Measurements from ENCODE around the gene PCCA.

Gene PCCA

DNA sequence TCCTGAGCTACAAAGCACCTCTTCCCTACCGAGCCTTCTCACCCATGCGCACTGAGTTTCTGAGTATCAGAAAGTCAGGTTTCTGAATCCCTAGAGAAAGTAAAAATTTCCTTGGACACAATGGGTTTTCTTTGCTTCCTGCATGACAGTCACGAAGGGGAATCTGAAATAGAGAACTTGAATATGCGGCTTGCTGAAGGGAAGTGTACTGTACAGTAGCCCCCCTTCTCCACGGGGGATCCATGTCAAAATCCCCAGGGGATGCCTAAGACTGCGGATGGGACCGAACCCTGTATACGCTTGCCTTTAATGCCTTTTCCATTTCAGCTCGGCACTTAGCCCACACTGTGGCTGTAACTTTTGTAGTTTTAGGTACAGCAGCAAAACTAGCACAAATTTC is 391.8 kb downstream of the PCCA start:
- Histone ChIP-seq H3K4me3 (ENCODE audit: low read depth, low read length) (no peak overlapping the region), H3K27me3 (ENCODE audit: insufficient read depth, low read depth, severe bottlenecking) (no peaks in the 10 kb centered on the region), H3K27ac (no peak overlapping the region), H3K9me3 (ENCODE audit: severe bottlenecking) (no peaks in the 10 kb centered on the region), H3K36me3 (no peaks in the 10 kb centered on the region)
- TF ChIP-seq, protein P1, sequence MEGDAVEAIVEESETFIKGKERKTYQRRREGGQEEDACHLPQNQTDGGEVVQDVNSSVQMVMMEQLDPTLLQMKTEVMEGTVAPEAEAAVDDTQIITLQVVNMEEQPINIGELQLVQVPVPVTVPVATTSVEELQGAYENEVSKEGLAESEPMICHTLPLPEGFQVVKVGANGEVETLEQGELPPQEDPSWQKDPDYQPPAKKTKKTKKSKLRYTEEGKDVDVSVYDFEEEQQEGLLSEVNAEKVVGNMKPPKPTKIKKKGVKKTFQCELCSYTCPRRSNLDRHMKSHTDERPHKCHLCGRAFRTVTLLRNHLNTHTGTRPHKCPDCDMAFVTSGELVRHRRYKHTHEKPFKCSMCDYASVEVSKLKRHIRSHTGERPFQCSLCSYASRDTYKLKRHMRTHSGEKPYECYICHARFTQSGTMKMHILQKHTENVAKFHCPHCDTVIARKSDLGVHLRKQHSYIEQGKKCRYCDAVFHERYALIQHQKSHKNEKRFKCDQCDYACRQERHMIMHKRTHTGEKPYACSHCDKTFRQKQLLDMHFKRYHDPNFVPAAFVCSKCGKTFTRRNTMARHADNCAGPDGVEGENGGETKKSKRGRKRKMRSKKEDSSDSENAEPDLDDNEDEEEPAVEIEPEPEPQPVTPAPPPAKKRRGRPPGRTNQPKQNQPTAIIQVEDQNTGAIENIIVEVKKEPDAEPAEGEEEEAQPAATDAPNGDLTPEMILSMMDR (IDR thresholded peaks at IDR 0.05; ENCODE audit: low read depth, low read length) = no peak
- no peak for DNase-seq

- no peak overlapping the region for H3K27ac ChIP-seq
- no peak for DNase-seq
- H3K27me3 ChIP-seq (ENCODE audit: insufficient read depth, low read depth, severe bottlenecking) = no peaks in the 10 kb centered on the region
- H3K9me3 ChIP-seq (ENCODE audit: severe bottlenecking) = no peaks in the 10 kb centered on the region
- TF ChIP-seq, protein P1 (IDR thresholded peaks at IDR 0.05; ENCODE audit: low read depth, low read length) = no peak
- no peak overlapping the region for H3K4me3 ChIP-seq (ENCODE audit: low read depth, low read length)
- H3K36me3 ChIP-seq = no peaks in the 10 kb centered on the region
These were observed 394.2 kb downstream of the PCCA start for GRCh38 chr13:100483139-100483538.

- TF ChIP-seq, protein P1 (IDR thresholded peaks at IDR 0.05; ENCODE audit: low read depth, low read length) = no peak
- no peak for DNase-seq
- Histone ChIP-seq H3K36me3 (no peaks in the 10 kb centered on the region), H3K4me3 (ENCODE audit: low read depth, low read length) (no peak overlapping the region), H3K27me3 (ENCODE audit: insufficient read depth, low read depth, severe bottlenecking) (no peaks in the 10 kb centered on the region), H3K27ac (no peak overlapping the region), H3K9me3 (ENCODE audit: severe bottlenecking) (no peaks in the 10 kb centered on the region)
These were observed 395.0 kb downstream of the PCCA start for GRCh38 chr13:100483841-100484381.

DNA sequence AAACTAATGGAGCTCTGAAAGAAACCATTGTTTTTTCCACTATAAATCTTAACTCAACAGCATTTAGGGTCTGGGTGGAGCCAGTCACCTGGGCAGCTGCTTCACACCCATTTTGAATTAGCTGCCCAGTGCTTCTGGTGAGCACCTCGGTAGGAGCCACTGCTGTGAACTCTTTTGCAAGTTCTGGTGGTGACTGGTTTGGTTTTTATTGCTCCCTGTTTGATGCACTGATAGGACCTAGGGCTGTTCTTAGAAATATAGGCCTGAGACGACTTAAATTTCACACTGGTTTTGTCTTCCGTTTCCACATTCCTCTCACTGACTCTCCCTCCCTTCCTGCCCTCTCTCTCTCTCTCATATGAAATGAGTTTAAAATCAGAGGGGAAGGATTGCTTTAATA is 395.8 kb downstream of the PCCA start:
- Histone ChIP-seq H3K36me3 (no peaks in the 10 kb centered on the region), H3K27ac (no peak overlapping the region), H3K9me3 (ENCODE audit: severe bottlenecking) (no peaks in the 10 kb centered on the region), H3K4me3 (ENCODE audit: low read depth, low read length) (no peak overlapping the region), H3K27me3 (ENCODE audit: insufficient read depth, low read depth, severe bottlenecking) (no peaks in the 10 kb centered on the region)
- TF ChIP-seq, protein P1 (IDR thresholded peaks at IDR 0.05; ENCODE audit: low read depth, low read length) = no peak
- no peak for DNase-seq

- Histone ChIP-seq H3K36me3 (no peaks in the 10 kb centered on the region), H3K4me3 (ENCODE audit: low read depth, low read length) (no peak overlapping the region), H3K27ac (no peak overlapping the region), H3K27me3 (ENCODE audit: insufficient read depth, low read depth, severe bottlenecking) (no peaks in the 10 kb centered on the region), H3K9me3 (ENCODE audit: severe bottlenecking) (no peaks in the 10 kb centered on the region)
- TF ChIP-seq, protein P1 (IDR thresholded peaks at IDR 0.05; ENCODE audit: low read depth, low read length) = no peak
- no peak for DNase-seq
These were observed 396.4 kb downstream of the PCCA start for GRCh38 chr13:100485265-100485664.

DNA sequence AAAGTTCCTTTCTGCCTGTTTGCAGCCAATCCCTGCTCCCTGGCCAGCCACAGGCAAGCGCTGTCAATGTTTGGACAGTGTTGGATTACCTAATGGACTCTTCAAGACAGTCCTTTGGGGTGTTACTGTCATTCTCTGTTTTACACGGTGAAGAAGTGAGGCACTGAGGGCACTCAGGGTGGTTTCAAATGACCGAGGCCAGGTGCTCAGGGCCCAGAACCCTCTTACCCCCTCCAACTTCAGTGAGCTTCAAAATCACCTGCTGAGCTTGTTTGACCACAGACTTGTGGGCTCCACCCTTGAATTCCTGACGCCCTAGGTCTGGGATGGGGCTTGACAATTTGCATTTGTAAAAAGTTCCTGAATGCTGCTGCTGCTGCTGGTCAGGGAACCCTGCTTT is 401.8 kb downstream of the PCCA start:
- Histone ChIP-seq H3K36me3 (no peaks in the 10 kb centered on the region), H3K27me3 (ENCODE audit: insufficient read depth, low read depth, severe bottlenecking) (no peaks in the 10 kb centered on the region), H3K4me3 (ENCODE audit: low read depth, low read length) (no peak overlapping the region), H3K9me3 (ENCODE audit: severe bottlenecking) (no peaks in the 10 kb centered on the region), H3K27ac (no peak overlapping the region)
- DNase-seq = no peak
- TF ChIP-seq, protein P1 (IDR thresholded peaks at IDR 0.05; ENCODE audit: low read depth, low read length) = no peak
